ENCODE results near the gene SIT1.
A peak's percentile ranks its signal among the peaks of the same experiment; 100 is the strongest.

The SIT1 gene

GRCh38 chr9:35675732-35676392 lies 25.1 kb upstream of the SIT1 start:
- H3K4me3 ChIP-seq (replicated peaks; ENCODE audit: low read depth, low read length), result peak overlapping the region; percentile 54
- DNase-seq (ENCODE audit: low read depth), result no peak
- no peak for TF ChIP-seq CTCF (IDR thresholded peaks at IDR 0.05; ENCODE audit: low read length, missing control alignments)

- H3K4me3 ChIP-seq (replicated peaks; ENCODE audit: low read depth, low read length), result peak overlapping the region; percentile 54
- TF ChIP-seq CTCF (IDR thresholded peaks at IDR 0.05; ENCODE audit: low read length, missing control alignments), result no peak
- no peak for DNase-seq (ENCODE audit: low read depth)
Observed at GRCh38 chr9:35675204-35675603, 24.5 kb upstream of the SIT1 start.

- DNase-seq (ENCODE audit: low read depth), result no peak
- H3K4me3 ChIP-seq (replicated peaks; ENCODE audit: low read depth, low read length), result no peak overlapping the region
- no peak for TF ChIP-seq CTCF (IDR thresholded peaks at IDR 0.05; ENCODE audit: low read length, missing control alignments)
Observed at GRCh38 chr9:35674025-35674361, 23.3 kb upstream of the SIT1 start.

- no peak within 1 kb of the TSS for H3K4me3 ChIP-seq (replicated peaks; ENCODE audit: low read depth, low read length)
- TF ChIP-seq CTCF (IDR thresholded peaks at IDR 0.05; ENCODE audit: low read length, missing control alignments), result no peak
- no peak for DNase-seq (ENCODE audit: low read depth)
Observed at GRCh38 chr9:35673132-35674024, 22.6 kb upstream of the SIT1 start, which contains the start of gene CA9. Gene CA9, plus strand, starts transcription at chr9:35673928. Its CDS starts 32 bp downstream, at chr9:35673960.

- DNase-seq (ENCODE audit: low read depth), result no peak
- no peak for TF ChIP-seq CTCF (IDR thresholded peaks at IDR 0.05; ENCODE audit: low read length, missing control alignments)
Observed at GRCh38 chr9:35669331-35670145, 18.8 kb upstream of the SIT1 start.

GRCh38 chr9:35667939-35668338 lies 17.2 kb upstream of the SIT1 start:
- no peak for DNase-seq (ENCODE audit: low read depth)
- H3K4me3 ChIP-seq (replicated peaks; ENCODE audit: low read depth, low read length), result no peak overlapping the region
- TF ChIP-seq CTCF (IDR thresholded peaks at IDR 0.05; ENCODE audit: low read length, missing control alignments), result no peak

More at GRCh38 chr9:35669331-35670145, 18.8 kb upstream of the SIT1 start:
- H3K4me3 ChIP-seq (replicated peaks; ENCODE audit: low read depth, low read length), result no peak overlapping the region
